Measurements from ENCODE around the gene SLC35A3. TPM values are rescaled to one million over a fixed set of nuclear protein-coding genes. Genes with fewer than 3 reads are reported as not detected.

Gene SLC35A3
- polyA plus RNA-seq, 1 experiment = 12.6 TPM

- no peak for DNase-seq (ENCODE audit: low read depth, low spot score)
- H3K9me3 ChIP-seq (ENCODE audit: control insufficient read depth, insufficient read depth, low read length) = peaks cover 3% of the 10 kb centered on the region; the same call in 1 of the 2 replicates
- POLR2A ChIA-PET = no interaction called here
- no peak overlapping the region for H3K4me3 ChIP-seq (ENCODE audit: low read depth, low read length)
- no peak for TF ChIP-seq CTCF (IDR thresholded peaks at IDR 0.05; ENCODE audit: low read depth, low read length)
- no peaks in the 10 kb centered on the region for H3K27me3 ChIP-seq (ENCODE audit: control insufficient read depth, insufficient read depth, low read length)
- CTCF ChIA-PET = no interaction called here
- H3K27ac ChIP-seq (ENCODE audit: low read depth, low read length) = no peak overlapping the region
Measured at GRCh38 chr1:99986656-99987225, 16.9 kb downstream of the SLC35A3 start.

- Histone ChIP-seq H3K27ac (ENCODE audit: low read depth, low read length) (no peak overlapping the region), H3K9me3 (ENCODE audit: control insufficient read depth, insufficient read depth, low read length) (peaks cover 3% of the 10 kb centered on the region; the same call in 1 of the 2 replicates), H3K4me3 (ENCODE audit: low read depth, low read length) (no peak overlapping the region), H3K27me3 (ENCODE audit: control insufficient read depth, insufficient read depth, low read length) (no peaks in the 10 kb centered on the region)
- ChIA-PET POLR2A (interaction anchor here (1.0 kb wide), 1 partner anchor 18 kb away, joined by 4 read pairs; the partner anchor contains the start of gene SLC35A3), CTCF (interaction anchor here (0.7 kb wide), 1 partner anchor 53 kb away, joined by 3 read pairs; no protein-coding TSS in a partner anchor)
- TF ChIP-seq CTCF (IDR thresholded peaks at IDR 0.05; ENCODE audit: low read depth, low read length) = no peak
- no peak for DNase-seq (ENCODE audit: low read depth, low spot score)
Measured at GRCh38 chr1:99988210-99988765, 18.5 kb downstream of the SLC35A3 start.

GRCh38 chr1:99992044-99992722 lies 22.4 kb downstream of the SLC35A3 start:
- Histone ChIP-seq H3K27ac (ENCODE audit: low read depth, low read length) (no peak overlapping the region), H3K4me3 (ENCODE audit: low read depth, low read length) (no peak overlapping the region), H3K9me3 (ENCODE audit: control insufficient read depth, insufficient read depth, low read length) (peaks cover 3% of the 10 kb centered on the region; the same call in 1 of the 2 replicates), H3K27me3 (ENCODE audit: control insufficient read depth, insufficient read depth, low read length) (no peaks in the 10 kb centered on the region)
- ChIA-PET POLR2A (no interaction called here), CTCF (no interaction called here)
- DNase-seq (ENCODE audit: low read depth, low spot score) = no peak
- TF ChIP-seq CTCF (IDR thresholded peaks at IDR 0.05; ENCODE audit: low read depth, low read length) = no peak

- no peak overlapping the region for H3K27ac ChIP-seq (ENCODE audit: low read depth, low read length)
- ChIA-PET CTCF (no interaction called here), POLR2A (no interaction called here)
- no peak overlapping the region for H3K4me3 ChIP-seq (ENCODE audit: low read depth, low read length)
- TF ChIP-seq CTCF (IDR thresholded peaks at IDR 0.05; ENCODE audit: low read depth, low read length) = no peak
- peaks cover 3% of the 10 kb centered on the region; the same call in 1 of the 2 replicates for H3K9me3 ChIP-seq (ENCODE audit: control insufficient read depth, insufficient read depth, low read length)
- H3K27me3 ChIP-seq (ENCODE audit: control insufficient read depth, insufficient read depth, low read length) = no peaks in the 10 kb centered on the region
- DNase-seq (ENCODE audit: low read depth, low spot score) = no peak
Measured at GRCh38 chr1:99992760-99993467, 23.1 kb downstream of the SLC35A3 start.
